GM19395 (cell line): ENCODE data around the gene GOT1.

Experiments
- ATAC-seq: cut with Tn5 transposase; IDR thresholded peaks from one replicate; pipeline ENCODE4 v1.9.1; 2021; ENCODE audit warnings: mild to moderate bottlenecking, moderate library complexity; ENCODE audit not compliant: unreplicated experiment

The GOT1 gene

DNA sequence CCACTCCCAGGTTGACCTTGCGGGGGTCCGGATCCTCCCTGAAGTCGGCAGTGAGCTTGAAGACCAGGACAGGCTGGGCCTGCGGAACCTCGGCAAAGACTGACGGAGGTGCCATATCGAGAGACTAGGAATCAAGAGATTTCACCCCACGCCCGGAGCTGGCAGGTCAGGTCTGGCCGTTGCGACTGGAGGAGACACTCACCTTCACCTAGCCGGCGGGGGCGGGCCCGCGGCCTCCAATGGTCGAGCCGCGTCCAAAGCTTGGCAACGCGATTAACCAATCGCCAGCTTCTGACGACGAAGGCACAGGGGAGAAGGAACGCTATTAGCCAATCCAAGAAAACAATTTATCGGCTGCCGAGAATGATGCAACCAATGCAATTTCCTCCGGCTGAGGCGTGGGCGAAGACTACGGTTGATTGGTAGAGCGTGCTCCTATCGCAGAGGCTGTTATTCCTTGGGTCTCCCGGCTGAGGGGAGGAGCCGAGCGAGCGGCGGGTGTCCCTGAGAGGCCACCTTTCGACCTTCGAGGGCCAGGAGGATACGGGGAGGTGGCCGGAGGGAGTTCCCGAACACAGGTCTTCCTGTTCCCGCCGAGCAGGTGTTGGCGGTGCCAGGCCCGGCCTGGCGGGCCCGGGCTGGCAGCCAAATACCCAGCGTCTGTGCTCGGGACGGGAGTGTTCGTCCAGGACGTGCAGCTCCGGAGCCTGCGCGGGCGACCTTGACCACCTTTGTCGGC, at the start of gene GOT1:
Gene GOT1, minus strand, starts transcription at position 174 of the 739 bp plus-strand sequence. Its CDS starts 59 bp downstream, at position 115.
- ATAC-seq: peak; percentile 98

DNA sequence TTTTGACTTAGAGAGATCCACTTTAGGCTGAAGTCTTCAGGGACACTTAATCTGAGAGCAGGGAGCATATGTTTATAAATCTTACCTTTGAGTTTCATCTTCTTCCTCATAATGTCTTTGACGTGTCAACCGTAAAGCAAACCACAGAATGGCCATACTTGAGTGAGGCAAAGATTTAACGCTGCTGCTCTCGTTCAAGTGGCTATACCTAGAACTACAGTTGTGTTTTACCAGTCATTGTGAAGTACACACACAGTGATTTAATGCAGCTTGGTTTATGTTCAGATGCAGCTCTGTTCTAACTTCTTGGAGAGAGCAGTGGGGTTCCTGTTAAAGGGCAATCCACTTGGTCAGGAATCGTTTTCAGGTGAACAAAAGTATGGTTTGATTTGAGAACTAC, 39.9 kb upstream of the GOT1 start:
- ATAC-seq: no peak

DNA sequence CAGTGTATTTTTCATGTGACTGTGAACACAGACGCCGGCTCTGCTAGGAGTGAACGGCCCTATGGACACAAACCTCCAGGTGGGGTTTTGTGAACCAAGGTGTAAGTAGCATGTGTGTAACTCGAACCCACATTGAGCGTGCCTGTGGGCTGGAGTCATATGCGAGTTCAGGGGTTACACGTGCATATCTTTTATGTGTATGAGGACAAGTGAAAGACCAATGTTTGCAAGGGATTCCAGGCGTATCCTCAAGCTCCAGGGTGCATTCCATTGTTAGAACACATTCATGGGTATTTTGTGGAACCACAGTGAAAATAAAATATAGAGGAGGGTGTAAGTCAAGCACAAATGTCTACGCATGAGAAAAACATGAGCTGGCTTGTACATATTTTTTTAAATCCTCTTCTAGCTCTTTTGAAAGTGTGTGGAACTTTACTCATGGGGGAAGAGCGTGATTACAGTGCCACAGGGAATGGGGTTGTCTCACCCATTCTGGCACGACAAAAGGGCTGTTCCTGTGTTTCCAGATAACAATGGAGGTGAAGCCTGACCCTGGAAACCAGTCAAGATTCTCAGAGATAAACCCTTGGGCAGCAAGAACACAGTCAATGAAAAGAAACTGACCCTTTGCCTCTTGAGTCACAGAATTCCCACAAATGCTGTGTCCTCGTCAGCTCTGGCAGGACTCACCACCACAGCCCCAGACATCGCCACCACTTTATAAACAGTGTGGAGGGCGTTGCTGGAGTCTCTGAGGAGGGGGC, 37.0 kb upstream of the GOT1 start:
- no peak for ATAC-seq

DNA sequence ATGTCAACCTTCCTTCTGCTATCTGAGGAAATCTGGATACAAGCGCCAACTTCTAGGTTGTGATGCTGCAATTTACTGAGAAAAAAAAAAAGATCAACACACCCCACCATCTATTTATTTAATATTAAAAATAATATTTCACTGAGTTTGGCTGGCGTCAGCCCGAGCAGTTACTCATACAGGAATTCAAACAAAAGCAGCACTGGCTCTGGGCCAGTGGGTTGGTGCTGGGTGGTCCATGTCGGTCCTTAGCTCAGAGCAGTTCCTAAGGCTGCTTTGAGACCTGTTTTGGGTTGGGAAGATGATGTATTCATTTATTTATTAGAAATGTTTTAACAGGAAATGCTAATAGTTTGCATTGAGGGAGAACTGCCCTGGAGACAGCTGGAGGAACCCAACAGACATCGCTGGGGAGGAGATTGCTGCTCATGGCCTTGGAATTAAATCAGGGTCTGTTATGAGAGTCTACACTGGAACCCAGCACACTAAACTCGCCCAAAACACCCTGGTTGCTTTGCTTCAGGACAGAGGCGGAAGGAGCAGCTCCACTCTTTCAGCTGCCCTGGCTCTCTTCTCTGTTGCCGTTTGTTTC, 36.3 kb upstream of the GOT1 start:
- ATAC-seq: no peak

DNA sequence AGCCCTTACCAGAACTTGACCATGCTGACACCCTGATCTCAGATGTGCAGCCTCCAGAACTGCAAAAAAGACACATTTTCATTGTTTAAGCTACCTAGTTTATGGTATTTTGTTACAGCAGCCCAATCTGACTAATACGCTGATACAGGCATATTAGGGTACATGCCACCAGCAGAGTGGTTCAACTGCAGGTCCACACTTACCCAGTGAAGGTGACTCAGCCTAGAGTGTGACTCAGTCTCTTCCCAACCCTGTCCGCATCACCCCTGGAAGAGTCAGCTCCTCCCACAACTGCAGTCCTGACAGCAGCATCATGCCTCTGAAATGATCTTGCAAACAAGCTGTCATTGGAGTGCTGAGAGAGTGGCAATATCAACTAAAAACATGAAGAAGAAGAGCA, 30.8 kb upstream of the GOT1 start:
- no peak for ATAC-seq

DNA sequence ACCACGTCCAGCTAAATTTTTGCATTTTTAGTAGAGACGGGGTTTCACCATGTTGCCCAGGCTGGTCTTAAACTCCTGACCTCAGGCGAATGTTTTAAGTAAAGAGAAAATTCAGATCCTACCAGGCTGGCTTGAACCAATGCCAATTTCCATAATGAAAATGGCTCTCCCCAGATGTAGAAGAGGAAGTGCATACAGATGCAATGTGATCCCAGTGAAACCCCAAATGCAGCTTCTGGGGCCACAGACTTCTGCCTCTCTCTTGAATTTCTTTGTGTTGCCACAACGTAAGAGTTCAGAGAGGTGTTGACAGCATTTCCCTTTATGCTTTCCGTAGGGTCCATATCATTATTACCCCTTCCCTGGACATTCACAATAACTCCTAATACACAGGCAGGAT, 29.6 kb upstream of the GOT1 start:
- ATAC-seq: no peak

DNA sequence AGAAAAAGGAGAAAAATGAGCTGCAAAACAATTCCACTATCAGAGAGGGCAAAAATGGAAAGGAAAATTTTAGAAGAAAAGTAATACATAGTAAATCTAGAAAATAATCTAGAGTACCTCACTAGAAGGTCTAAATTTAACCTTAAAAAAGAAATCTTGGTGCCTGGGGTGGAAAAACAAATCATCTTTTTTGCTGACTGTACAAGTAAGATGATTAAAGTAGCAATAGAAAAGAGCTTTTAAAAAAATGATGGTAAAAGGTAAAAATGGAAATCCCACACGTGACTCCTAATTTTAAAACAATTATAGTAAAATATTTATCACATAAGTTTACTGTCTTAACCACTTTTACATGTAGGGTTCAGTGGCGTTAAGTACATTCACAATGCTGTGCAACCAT, 28.8 kb upstream of the GOT1 start:
- no peak for ATAC-seq

DNA sequence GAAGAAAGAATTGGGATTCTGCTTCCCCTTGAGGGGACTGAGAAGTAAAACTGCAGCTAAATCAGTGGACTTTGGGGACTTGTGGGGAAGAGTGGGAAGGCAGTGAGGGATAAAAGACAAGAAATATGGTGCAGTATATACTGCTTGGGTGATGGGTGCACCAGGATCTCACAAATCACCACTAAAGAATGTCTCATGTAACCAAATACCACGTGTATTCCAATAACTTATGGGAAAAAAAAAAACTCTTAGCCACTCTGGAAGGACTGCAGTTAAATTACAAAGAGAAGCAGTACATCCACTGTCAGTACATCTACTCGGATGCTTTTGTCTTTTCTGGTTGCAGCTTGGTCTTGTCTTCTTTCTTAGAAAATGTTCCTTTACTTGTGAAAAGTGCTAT, 27.4 kb upstream of the GOT1 start:
- ATAC-seq: no peak

DNA sequence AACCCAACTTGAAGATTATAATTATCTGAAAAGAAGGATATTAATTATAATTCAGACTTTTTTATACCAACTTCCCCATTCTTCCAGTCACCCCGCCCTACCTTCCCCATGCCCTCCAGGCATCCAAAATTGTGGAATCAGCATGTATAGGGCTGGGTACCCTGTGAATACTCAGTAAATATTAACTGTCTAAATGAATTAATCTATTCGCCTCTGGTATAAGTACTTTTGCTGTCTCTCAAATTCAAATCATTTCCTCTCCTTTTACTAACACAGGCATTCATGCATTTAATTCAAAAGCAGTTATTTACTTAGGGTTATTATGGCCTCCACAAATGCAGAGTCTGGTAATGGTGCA, 26.5 kb upstream of the GOT1 start:
- no peak for ATAC-seq

DNA sequence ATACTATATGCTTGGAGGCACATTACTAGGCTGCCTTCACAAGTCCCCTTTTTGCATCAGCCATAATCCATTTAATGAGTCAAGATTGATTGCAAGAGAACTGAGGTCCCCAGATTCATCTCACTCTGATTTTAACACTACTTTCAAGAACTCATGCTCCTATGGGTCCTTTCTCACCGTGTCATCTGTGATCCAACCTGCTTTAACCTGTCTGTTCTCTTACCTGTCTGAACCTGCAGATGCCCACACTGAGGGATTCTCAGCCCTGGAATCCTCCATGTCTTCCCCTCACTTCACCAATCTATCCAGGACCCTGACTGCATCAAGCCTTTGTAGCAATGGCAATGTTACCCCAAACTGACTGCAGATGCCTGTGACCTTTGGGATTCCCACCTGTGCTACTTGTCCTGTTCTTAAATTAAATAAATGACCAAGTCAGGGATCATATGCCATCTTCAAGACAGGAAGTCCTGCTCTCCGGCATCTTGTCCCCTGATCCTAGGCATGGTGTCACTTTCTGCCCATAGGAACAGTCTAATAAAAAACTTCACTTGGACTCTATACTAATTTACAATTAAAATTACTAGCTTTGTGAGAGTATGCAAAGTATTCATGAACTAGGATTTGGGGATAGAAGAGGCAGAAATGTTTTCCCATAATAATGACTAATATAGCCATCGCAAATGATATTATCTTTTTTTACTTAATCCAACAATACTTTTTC, 25.9 kb upstream of the GOT1 start:
- ATAC-seq: no peak

DNA sequence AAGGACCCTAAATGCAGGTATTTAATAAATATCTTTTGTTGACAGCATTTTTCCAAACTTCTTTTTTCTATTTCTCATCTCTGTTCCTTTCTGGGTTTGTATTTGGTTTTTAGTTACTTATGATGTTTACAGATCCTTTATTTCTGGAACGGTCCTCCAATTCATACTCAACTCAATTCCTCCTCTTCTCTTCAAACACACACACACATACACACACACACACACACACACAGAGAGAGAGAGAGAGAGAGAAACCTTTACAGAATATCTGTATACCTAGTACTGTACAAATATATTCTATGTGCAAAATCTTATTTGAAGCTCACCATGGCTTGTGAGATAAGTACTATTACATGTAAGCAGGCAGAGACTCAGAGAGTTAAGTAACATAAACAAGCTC, 21.6 kb upstream of the GOT1 start:
- ATAC-seq: no peak

DNA sequence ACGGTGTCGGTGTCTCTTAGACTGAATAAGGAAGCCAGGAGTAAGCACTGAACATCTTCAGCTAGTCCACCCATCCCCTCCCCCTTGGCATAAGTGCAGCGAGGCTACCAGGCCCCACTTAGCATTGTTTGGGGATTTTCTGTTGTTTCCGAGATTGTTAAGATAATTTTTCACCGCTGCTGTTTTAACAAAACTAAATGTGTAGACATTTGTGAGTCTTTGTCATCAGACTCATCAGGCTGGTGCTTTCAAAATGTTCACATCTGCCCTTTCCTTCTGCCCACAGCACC, 21.0 kb upstream of the GOT1 start:
- ATAC-seq: no peak

DNA sequence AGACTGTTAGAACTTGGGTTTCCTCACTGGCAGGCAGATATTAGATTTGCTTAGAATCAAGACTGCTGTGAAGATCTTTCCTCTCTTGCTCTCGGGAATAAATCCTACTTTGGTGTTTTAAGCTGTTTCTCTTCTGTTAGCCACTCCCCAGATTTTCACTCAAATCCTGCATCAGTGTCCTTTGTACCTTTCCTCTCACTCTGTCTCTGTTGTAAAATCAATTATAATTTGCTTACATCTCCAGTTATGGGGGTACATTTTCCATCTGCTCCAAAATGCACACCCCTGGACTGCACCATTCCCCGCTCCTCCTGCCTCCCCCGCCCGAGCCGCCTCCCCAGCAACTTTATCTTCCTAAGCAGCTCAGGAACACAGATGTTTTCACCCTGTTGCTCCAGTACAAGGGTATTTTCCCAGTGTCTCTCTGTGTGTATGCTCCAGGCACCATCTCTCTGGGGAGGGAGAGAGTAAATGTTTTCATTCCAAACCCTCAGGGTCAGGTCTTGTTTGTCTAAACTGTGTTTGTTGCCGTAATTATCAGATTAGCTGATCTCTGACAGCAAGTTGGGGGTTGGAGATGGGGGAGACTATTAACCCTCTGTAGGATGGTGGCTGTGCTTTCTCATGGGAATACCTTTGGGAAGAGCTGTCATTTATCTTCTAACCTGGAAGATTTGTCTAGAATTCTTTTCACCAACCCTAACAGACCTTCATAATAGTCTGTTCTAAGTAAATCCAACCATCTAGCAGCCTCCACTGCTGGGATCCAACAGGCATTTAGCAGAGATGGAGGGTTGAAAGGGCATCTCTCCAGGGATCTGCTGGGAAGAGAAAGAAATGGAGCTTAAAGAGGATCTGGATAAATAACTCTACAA, 20.4 kb upstream of the GOT1 start:
- ATAC-seq: no peak

DNA sequence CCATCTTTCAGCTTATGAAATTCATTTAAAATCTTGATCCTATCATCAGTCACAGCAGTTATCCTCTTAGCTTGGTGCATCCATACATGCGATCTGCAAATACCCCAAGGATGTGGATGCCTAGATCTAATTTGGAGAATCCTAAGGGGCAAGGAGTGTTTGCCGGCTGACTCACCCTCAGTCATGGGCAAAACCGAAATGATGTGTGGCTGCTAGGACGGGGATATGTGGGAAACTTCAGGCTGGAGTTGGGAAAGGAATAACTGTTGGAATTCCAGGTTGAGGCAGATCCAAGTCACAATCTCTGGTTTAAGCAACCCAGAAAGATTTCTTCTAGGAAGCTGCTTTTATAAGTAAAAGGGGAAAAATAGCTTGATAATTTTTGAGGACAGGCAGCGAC, 19.7 kb upstream of the GOT1 start:
- no peak for ATAC-seq

DNA sequence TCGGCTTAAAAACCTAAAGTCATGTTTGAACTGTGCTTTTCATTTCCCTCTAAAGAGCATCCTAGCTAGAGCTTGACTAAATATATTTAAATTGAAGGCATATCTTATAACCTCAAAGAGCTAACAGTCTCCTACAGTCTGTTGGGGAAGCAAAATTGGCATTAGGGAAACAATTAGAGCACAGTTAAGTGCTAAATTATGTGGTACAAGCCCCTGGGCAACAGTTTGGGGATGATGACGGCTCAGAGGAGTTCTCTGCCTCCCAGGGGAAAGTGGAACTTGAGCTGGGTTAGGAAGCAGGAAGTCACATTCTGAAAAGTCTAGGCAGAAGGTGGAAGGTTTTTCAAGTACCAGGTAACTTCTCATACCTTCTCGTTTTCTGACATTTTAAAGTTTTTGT, 18.6 kb upstream of the GOT1 start:
- ATAC-seq: no peak

DNA sequence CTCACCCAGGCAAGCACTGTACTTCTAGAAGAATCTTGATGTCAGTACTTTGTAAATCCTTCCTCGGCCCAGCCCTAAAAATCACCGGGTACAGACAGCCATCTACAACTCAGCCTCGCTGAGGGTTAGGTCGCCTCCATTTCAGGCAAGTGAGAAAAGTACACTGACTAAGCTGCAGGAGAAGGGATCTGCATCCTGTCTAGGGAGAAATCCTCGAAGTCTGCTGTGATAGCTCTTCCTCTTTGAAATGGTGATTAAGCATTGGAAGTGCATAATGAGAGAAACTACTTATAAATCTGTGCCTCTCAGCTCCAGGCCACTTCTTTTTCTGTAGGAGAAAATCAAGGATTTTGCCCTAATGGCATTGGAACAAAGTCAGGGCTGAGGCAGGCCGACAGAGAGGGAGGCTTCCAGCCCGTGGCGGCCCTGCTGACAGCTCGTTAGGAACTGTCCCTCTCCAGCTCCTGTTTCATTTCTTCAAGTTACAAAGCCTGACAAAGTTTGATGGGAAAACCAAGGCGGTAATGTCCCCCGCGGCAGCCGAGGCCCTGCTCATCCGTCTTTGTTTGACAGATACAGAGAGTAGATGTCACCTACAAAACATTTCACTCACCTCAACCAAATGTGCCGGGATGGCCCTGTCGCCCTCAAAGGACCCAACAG, 14.1 kb upstream of the GOT1 start:
- no peak for ATAC-seq

DNA sequence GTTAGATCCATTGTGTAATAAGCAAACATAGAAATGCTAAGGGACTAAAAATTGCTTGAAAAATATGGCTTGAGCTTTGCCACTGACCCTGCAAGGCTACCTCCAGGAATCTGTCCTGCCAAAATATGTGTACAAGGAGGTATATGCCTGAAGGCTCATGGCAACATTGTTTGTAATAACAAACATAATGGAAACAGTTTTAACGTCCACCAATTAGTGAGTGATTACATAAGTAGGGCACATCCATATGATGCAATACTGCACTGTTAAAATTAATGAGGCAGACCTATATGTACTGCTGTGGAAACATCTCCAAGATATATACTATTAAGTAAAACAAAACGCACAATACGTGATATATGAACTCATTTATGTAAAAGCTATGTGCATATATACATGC, 13.1 kb upstream of the GOT1 start:
- ATAC-seq: no peak

DNA sequence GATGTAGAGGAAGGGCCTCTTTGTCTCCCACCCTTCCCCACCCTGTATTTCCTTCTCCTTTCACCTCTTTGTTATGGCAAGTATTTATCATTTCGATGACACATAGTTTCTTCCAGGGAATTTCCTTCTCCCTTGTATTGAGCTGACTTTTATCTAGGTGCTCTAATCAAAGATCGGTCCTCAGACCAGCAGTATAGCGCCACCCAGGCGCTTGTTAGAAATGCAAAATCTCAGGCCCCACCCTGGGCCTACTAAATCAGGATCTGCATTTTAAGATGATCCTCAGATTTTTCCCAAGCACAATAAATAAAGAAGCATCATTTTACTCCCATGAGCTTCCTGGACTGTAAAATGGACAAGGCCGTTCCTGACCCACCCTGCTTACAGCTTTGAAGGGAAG, 12.0 kb upstream of the GOT1 start:
- no peak for ATAC-seq

DNA sequence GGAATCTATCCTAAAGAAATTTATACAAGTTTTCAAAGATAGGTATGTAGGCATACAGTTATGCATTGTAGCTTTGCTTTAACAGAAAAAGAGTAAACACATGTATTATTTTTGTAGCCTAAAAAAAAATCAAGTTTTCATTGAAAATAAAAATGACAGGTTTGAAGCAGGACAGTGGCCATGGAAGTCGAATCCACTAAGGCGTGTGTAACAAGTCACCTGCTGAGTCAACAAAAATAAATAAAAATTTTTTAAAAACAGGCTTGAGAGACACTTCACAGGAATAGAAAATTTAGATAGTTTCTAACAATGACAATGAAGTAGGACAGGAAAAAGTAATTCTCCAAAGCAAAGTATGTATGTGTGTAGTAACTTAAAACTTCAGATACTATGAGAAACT, 8.5 kb upstream of the GOT1 start:
- no peak for ATAC-seq

DNA sequence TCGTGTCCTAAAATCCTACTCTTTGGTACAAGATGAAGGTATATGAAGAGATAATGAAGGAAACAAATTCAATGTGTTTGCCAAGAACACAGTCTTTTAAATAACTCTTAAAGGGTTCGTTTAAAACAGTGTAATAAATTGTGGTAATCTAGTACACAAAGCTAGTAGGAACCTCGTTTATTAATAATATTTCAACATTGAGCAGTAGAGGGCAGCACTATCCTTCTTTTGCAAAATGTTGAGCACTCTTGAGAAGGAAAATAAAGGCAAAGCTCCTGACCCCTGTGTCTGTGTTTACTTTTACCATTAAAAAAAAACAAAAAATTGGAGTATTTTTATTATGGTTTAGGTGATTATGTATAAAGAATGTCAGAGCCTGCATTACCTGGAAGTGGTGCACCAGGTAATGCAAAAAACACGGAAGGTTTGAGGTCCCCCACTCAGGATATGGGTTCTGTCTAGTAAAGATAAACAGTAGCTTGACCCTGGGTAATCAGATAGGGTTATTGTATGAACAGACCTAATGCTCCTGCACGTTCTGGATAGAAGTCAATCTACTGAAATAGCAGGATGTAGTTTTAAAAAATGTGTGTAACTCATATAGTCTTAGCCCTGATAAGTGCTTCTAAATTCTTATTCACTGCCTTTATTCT, 5.7 kb upstream of the GOT1 start:
- peak; percentile 57 for ATAC-seq
